HG03378 (cell line): ENCODE measurements around the gene CXCL12.

ENCODE experiments used
- ATAC-seq: cut with Tn5 transposase; IDR thresholded peaks from one replicate; pipeline ENCODE4 v1.9.1; 2021; ENCODE audit warnings: mild to moderate bottlenecking, moderate library complexity; ENCODE audit not compliant: unreplicated experiment

Gene CXCL12

DNA sequence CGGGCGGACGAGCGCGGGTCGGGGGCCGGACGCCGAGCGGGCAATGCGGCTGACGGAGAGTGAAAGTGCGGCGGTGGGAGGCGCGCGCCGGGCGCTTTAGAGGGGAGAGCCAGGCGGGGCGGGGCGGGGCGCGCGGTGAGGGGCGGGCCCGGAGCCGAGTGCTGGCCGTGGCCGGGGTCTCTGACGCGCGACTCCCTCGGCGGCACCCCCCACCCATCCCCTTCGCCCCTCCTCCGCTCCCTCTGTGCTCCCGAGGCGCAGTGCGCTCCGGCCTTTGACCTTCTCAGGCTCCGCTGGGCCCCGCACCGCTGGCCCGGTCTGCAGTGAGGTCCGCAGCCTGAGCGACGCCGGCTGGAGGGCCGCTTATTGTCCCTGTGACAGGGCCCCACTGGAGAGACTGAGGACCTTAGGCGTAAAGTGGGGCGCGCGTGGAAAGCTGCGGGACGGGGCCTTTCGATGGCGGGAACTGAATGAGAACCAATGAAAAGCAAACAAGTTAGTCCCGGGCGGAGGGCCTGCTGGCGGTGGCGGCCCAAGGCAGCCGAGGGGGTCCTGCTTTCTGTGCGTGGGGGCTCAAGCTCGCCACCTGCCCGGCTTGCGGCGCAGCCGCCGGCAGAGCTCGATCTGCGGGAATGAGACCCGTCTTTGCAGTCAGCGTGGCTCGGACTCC, at the start of gene CXCL12:
Gene CXCL12 (minus strand): TSS at position 72 of the 670 bp plus-strand sequence. CDS start 92 bp downstream, outside the sequence.
- no peak for ATAC-seq

DNA sequence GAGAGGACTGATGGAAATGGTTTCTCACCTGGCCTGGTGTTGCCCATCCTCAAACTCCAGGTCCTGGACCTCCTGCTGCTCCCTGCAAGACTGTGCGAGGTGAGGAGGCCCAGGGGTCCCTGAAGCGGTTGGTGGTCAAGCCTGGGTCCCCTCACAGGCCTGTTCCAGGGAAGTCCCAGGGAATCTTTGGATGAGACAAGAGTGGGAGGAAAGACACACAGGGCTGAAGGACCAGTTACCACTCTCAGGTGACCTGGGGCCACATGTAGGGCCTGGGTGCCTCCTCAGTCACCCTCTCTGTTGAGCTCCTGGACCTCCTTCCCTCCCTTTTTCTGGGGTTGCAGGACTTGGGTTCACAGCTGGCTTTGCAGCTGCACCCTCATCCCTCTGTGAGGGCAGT, 42.6 kb upstream of the CXCL12 start:
- no peak for ATAC-seq

DNA sequence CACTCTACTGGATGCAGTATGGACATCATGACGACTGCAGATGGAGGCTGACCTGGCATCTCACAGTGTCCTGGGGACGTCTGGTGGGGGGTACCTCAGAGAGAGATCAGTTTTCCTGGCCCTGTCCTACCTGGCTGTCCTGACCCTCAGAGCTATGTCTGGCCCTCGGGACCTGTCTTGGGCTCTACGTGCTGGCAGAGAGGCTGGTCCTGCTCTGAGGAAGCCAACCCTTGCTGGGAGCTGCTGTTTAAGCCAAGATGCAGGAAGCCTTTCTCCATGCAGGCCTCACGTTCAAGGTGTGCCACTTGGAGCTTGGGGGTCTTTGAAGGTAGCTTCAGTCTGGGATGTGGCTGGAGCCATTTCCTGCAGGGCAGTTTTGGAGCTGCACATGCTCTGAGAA, 42.1 kb upstream of the CXCL12 start:
- ATAC-seq, result no peak

DNA sequence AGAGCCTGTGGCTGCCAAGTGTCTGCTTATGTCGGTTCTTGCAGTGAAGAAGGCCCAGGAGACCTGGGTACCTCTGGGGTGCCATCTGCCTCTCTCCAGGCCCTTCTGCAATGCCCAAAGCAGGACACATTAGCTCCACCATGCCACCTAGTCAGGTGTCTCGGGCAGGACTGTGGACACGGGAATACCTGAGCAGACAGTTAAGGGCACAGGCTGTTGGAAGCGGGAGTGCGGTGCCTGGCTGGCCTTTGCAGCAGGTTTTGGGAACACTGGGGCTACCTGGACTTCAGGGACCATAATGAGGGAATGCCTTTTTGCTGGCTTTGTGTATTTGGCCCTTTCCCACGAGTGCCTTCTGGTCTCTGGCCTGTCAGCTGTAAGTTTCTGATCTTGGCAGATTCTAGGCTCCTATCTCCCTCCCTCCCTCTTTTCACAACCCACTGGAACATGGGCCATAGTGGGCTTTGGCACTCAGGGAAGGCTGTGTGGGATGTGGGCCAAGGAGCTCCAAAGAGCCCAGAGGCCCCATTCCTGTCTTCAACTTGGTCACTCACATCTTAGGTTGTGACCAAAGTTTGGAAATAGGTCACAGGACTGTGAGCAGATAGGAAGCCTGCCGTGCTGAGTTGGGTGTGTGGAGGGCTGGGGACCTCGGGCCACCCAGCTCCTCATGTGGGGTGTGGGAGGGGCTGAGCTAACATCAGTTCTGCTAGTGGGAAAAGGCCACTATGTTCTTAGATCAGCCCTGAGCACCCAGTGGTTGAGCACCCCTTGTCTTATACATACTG, 41.5 kb upstream of the CXCL12 start:
- no peak for ATAC-seq

DNA sequence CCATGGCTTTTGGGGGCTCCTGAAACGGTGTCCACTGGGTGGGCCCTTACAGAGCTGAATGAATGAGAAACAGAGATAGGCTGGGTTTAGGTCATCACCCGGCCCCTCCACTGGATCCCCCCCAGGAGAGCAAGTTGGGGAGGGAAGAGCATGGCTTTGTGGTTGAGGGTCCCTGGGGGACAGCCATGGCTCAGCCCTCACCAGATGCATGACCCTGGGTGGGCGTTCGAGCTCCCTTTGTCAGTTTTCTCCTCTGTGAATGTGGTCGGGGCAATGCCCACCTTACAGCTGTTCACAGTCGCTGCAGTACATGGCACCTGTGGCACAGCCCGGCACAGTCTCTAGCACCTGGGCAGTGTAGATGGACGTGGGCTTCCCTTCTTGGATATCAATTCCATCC, 40.6 kb upstream of the CXCL12 start:
- ATAC-seq, result no peak

DNA sequence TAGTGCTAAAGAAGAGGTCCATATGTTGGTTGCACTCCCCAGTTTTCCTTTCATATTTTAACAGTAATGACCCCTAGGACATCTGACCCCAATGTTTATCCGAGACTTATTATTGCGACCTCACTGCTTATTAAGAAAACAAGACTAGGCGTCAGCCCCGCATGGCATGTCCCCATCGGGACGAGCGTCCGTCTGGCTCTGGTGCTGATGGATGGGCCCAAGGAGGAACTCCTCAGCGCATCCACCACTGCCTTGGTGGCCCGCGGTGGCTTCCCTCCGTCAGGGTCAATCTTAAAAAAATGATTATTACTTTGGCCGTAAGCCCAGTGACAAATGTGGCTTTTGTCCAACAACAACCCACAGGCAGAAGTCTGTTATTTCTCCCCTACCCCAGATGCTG, 40.1 kb upstream of the CXCL12 start:
- no peak for ATAC-seq

DNA sequence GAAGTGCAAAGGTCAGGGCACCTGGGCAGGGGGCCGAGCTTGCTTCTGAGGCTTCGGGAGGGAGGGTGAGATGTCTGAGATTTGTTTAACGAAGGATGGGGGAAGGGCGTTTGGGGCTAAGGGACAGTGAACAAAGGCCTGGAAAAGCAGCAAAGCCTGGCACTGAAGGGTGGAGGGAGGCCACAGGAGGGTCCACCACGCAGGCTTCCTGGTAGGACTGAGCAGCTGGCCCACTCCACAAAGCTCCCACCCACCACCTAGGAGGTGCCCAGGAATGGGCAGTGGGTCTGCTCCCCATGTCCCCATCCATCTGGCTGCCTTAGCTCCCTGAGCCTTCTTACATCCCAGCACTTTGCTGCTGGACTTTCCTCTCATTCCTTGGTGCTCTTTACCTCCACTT, 39.4 kb upstream of the CXCL12 start:
- ATAC-seq, result no peak

DNA sequence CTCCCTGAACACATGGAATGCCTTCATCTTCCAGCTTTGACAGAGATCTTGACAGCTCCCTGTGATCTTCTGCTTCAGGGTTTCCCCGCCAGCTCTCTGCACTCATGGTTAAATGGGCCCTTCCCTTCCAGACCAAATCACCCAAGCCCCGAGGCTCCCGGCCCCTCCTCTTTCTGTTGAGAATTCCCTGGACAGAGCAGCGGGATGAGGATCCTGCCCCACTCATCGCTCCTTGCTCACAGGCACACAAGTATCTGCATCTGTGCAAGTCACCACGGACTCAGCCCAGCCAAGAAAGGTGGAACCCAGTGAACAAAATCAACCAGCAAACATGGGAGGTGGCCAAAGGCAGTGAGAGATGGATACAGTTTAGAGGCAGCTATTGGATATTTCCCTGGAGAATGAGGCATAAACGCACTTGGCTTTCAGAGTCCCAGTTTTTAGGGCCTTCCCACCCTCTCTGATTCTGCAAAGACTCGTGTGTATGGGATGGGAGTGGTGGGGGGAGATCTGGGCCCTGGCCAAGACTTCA, 37.7 kb upstream of the CXCL12 start:
- no peak for ATAC-seq

DNA sequence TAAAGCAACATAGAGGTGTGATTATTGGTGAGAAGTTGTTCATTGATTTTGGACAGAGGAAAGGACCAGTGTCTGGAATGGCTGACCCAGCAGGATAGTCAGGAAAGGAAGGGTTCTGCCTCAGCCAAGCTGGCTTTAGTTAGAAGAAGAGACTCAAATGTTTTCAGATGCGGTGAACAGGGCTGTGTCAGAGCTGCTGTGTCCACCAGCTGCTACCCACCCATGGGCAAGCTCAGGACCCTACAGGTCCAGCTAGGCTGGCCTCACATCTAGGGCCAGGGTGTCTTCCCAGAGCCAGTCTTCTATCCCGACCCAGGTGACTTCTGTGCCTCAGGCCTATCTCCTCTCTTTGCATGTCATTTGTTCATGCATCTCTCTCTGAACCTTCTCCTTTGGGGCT, 37.3 kb upstream of the CXCL12 start:
- ATAC-seq, result no peak

DNA sequence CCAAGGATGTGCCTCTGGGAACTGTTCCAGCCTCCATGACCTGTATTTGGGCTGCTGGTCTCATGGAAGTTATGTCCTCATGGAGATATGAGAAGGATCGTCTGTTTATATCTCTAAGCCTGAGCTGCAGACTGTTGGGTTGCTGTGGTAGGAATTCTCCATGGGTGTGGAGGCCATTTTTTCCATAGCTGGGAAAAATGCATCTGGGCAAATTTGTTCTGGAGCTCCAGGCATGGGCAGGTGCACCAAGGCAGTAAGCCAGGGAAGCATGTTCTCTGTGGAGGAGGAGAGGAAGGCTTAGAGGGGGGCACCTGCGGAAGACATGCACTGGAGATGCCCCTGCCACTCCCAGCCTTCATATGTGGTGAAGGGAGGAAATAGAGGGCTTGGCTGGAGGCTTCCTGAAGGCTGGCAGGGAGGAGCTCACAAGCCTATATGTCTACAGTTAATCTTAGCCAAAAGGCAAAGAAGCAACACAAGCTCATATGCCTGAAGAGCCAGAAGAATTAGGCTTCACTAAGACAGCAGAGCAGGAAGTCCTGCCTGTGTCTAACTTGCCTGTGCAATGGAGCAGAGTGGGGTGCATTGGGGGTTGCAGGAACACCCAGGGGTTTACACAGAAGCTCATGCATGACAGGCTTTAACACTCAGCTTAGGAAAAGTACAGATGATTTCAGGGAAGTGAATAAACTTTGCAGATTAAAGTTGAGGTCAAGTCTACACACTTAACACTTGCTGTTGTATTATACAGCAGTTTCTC, 35.1 kb upstream of the CXCL12 start:
- no peak for ATAC-seq

DNA sequence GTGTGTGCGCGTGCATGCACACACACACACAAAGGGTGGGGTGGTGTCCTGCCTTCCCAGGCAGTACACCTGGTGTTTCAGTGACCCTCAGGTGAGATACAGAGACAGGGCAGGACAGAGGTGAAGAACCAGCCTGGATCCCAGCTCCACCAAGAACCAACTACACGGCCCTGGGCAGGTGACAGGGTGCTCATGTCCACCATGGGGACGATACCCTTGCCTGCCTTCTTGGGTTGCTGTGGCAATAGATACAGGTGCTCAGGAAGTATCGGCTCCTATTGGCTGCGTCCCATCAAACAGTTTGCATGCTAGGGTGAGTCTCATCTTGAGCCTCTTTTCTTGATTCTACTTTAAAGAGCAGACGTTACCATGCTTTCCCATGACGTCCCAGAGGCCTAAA, 33.7 kb upstream of the CXCL12 start:
- no peak for ATAC-seq

DNA sequence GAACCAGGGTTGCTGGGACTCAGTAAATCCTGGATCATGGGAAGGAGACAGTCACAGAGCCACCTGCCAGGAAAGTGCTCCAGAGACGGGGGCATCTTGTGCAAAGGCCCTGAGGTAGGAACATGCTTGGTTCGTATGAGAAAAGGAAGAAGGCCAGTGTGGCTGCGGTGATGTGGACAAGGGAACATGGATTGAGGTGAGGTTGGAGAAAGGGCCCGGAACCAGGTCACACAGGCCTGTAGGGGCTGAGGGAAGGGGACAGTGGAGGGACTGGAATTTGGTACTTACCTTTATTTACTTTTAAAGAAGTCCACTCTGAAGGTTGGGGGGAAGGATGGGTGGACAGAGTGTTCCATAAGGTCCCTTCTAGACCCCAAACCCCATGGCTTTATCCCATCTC, 32.9 kb upstream of the CXCL12 start:
- ATAC-seq, result no peak

DNA sequence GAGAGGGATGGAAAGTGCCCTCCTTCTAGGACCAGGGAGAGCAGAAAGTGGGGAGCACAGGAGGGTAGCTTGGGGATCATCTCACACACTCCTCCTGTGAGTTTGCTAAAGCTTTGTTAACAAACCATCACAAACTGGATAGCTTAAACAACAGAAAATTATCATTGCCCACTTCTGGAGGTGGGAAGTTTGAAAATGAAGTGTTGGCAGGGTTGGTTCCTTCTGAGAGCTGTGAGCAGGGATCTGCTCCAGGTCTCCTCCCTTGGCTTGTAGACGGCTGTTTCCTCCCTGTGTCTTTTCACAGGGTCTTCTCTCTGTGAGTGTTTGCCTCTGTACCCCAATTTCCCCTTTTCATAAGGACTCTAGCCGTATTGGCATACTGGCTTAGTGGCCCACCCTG, 32.0 kb upstream of the CXCL12 start:
- ATAC-seq, result no peak

DNA sequence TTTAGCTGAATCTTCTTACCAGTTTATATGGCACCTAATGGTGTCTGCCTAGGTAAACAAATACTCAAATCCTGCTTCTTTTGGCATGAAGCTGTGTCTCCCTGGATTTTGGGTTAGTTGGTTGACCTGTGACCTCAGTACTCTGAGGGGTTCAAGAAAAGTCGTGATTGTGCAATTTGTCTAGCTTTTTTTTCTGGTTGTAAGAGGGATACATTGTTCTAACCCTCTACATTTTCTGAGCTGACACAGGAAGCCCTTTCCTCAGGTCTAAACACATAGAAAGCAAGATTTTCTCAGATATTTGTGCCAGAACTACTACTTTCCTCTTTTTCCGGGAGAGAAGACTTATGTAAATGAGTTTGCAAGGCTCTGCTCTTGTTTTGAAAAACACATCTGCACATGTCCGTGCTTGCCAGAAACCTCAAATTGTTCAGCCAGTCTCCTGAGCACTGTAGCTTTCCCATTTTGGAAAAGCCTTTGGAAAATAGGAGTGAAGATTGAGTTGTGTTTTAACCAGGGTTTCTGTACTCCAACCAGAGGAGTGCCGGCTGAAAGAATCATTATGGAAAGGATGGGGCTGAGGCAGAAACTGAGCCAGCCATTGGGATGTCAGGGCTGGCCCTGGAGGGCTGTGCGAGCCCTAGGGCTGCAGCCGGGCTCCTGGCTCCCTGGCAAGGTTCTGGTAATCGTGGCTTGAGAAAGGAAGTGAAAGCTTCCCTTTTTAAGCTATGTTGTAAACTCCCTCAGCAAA, 31.3 kb upstream of the CXCL12 start:
- no peak for ATAC-seq

DNA sequence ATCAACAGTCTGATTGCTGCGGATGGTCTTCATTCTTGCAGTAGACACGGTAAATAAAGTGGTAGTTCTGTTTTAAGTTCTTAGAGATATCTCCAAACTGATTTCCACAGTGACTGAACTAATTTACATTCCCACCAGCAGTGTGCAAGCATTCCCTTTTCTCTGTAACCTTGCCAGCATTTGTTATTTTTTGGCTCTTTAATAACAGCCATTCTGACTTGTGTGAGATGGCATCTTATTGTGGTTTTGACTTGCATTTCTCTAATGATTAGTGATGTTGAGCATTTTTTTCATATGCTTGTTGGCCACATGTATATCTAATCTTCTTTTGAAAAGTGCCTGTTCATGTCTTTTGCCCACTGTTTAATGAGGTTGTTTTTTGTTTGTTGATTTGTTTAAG, 30.2 kb upstream of the CXCL12 start:
- no peak for ATAC-seq

DNA sequence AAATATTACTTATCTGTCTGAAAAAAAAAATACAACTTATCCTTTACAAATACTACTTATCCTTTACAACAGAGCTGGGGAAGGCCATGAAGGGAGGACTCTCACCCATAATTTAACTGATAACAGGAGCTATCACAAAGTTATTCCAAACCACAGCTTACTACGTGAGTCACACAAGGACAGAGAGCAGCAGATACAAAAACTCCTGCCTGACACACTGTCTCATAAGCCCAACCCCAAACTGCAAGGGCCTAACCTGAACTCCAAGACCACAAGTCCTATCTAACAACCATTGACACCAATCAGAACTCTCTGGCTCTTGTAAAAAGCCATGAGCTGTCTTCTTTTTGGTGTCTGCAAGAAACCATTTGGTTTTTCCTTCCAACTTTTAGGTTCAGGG, 28.5 kb upstream of the CXCL12 start:
- no peak for ATAC-seq

DNA sequence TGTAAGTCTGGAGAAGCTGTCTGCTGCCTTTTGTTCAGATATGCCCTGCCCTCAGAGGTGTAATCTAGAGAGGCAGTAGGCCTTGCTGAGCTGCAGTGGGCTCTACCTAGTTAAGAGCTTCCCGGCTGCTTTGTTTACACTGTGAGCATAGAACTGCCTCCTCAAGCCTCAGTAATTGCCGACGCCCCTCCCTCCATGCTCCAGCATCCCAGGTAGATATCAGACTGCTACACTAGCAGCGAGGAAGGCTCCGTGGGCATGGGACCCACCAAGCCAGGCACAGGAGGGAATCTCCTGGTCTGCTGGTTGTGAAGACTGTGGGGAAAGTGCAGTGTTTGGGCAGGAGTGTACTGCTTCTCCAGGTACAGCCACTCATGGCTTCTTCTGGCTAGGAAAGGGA, 26.4 kb upstream of the CXCL12 start:
- ATAC-seq, result no peak

DNA sequence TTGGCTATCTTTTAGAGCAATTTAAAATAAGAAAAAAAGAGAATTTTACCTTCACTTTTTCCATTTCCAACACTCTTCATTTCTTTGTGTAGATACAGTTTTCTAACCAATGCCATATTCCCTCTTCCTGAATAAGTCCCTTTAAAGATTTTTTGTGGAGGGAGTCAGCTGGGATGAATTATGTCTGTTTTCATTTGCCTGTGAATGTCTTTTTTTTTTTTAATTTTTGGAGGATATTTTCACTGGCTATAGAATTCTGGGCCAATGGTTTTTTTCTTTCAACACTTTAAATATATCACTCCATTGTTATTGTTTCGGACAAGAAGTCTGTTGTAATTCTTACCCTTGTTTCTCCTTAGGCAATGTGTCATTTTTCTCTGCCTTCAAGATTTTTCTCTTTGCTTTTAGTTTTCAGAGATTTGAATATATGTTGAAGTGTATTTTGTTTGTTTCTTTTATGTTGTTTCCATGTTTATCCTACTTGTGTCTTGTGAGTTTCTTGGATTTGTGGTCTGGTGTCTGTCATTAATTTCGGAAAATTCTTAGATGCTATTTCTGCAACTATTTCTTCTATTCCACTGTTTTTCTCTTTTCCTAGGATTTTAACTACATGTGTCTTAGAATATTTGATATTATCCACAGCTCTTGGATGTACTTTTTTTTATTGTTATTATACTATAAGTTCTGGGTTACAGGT, 20.0 kb upstream of the CXCL12 start:
- no peak for ATAC-seq

DNA sequence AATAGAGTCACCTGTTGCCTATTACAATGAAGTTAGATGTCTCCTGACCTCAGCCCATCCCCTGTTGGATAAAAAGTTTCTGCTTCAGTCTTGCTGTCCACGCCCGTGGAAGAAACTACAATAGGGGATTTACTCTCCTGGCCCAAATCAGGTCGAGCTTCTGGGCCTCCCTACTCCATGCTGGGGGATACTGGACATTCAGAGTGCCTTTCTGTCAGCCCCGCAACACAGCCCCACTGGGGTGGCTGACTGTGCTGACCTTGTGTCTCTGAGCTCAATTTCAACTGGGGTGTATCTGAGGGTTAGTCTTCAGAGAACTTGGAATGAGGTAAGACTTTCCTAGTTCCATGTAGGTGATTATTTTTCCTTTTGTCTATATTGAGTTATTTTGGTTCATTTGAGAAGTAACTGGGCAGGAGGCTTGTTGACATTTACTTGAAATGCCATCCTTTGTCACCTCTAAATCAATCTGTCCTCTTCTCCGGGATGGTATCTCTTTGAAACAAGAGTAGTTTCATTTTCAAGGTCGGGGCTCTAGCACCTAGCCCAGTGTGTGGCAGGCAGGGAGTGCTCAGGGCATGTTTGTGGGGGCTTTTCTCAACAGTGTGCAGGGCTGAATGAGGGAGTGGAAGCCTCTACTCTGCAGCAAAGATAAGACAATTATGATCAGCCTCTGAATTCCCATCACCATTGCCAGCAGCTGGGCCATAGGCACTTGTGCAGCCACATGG, 17.7 kb upstream of the CXCL12 start:
- no peak for ATAC-seq

DNA sequence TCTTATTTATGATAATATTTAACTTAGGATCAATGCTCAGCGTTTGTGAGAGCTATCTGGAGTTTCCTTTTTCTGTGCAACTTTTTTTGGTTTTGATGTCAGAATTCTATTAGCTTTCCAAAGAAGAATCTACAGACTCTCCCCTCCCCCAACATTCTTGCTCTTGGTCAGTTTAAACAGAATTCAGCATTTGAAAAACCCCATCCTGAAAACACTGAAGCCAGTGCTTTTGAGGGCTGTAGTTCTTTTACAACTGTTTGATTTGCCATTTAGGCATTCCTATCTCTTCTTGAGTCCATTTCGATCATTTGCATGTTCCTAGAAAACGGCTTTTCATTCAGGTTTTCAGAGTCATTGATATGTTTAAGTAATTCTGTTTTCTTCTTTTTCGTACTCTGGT, 15.6 kb upstream of the CXCL12 start:
- ATAC-seq, result no peak
